Measurements from ENCODE around the gene CD74. TPM values are rescaled to one million over a fixed set of nuclear protein-coding genes. Genes with fewer than 3 reads are reported as not detected.

The CD74 gene
- total RNA-seq, 1 experiment from 2014 or later: 0.22 TPM

GRCh38 chr5:150448952-150449516 lies 36.3 kb upstream of the CD74 start:
- no peak for DNase-seq
- peak overlapping the region; percentile 90 for H2AFZ ChIP-seq (ENCODE audit: low read length)
- peak overlapping the region; percentile 96 for H3K4me2 ChIP-seq (ENCODE audit: low read length)
- peak; percentile 47 for ATAC-seq
- CTCF ChIA-PET: no interaction called here
- POLR2A ChIA-PET (ENCODE audit: unreplicated experiment): no interaction called here
- peaks cover 37% of the 10 kb centered on the region for H3K79me2 ChIP-seq (ENCODE audit: low read length)
- peak overlapping the region; percentile 100 for H3K9ac ChIP-seq (ENCODE audit: low read length)
- peak overlapping the region; percentile 95 for H3K4me3 ChIP-seq (ENCODE audit: low read length)
- no peaks in the 10 kb centered on the region for H3K9me3 ChIP-seq (ENCODE audit: low read length)
- TF ChIP-seq EZH2 (IDR thresholded peaks at IDR 0.05; ENCODE audit: low read length, unreplicated experiment): no peak
- TF ChIP-seq CTCF (conservative IDR thresholded peaks at IDR 0.05; ENCODE audit: low read depth, low read length): no peak
- TF ChIP-seq EZH2phosphoT487 (IDR thresholded peaks at IDR 0.05; ENCODE audit: borderline replicate concordance, low read length): no peak
- TSS peak; percentile 70 for BruUV-seq (replicated peaks)
- peak overlapping the region; percentile 88 for H3K27ac ChIP-seq (ENCODE audit: low read length)
- no peaks in the 10 kb centered on the region for H3K27me3 ChIP-seq (ENCODE audit: low read length)
- intact Hi-C loops (cut with micrococcal nuclease): no loop called here
- H3K36me3 ChIP-seq (ENCODE audit: low read depth, low read length): peaks cover 51% of the 10 kb centered on the region
- H3K4me1 ChIP-seq (ENCODE audit: insufficient read depth, low read length): peaks cover 11% of the 10 kb centered on the region
- H3K9me2 ChIP-seq (replicated peaks; ENCODE audit: low read length): no peaks in the 10 kb centered on the region
- peaks cover 11% of the 10 kb centered on the region for H3F3A ChIP-seq (ENCODE audit: low read length, unreplicated experiment)
- peaks cover 50% of the 10 kb centered on the region for H4K20me1 ChIP-seq (ENCODE audit: low read length)

GRCh38 chr5:150448334-150448733 lies 35.6 kb upstream of the CD74 start:
- DNase-seq: no peak
- no peaks in the 10 kb centered on the region for H3K9me3 ChIP-seq (ENCODE audit: low read length)
- no peak overlapping the region for H3K27ac ChIP-seq (ENCODE audit: low read length)
- no peaks in the 10 kb centered on the region for H3K27me3 ChIP-seq (ENCODE audit: low read length)
- ATAC-seq: no peak
- H3K36me3 ChIP-seq (ENCODE audit: low read depth, low read length): peaks cover 58% of the 10 kb centered on the region
- H3K9ac ChIP-seq (ENCODE audit: low read length): peak overlapping the region; percentile 100
- peaks cover 11% of the 10 kb centered on the region for H3F3A ChIP-seq (ENCODE audit: low read length, unreplicated experiment)
- H4K20me1 ChIP-seq (ENCODE audit: low read length): peaks cover 57% of the 10 kb centered on the region
- ChIA-PET CTCF (no interaction called here), POLR2A (ENCODE audit: unreplicated experiment) (no interaction called here)
- BruUV-seq (replicated peaks): no TSS peak
- TF ChIP-seq EZH2phosphoT487 (IDR thresholded peaks at IDR 0.05; ENCODE audit: borderline replicate concordance, low read length) (no peak), EZH2 (IDR thresholded peaks at IDR 0.05; ENCODE audit: low read length, unreplicated experiment) (no peak), CTCF (conservative IDR thresholded peaks at IDR 0.05; ENCODE audit: low read depth, low read length) (no peak)
- H3K4me2 ChIP-seq (ENCODE audit: low read length): peak overlapping the region; percentile 96
- H2AFZ ChIP-seq (ENCODE audit: low read length): no peak overlapping the region
- no peaks in the 10 kb centered on the region for H3K9me2 ChIP-seq (replicated peaks; ENCODE audit: low read length)
- H3K4me3 ChIP-seq (ENCODE audit: low read length): peak overlapping the region; percentile 95
- peaks cover 11% of the 10 kb centered on the region for H3K4me1 ChIP-seq (ENCODE audit: insufficient read depth, low read length)
- peaks cover 37% of the 10 kb centered on the region for H3K79me2 ChIP-seq (ENCODE audit: low read length)
- intact Hi-C loops (cut with micrococcal nuclease): no loop called here

GRCh38 chr5:150447188-150447587 lies 34.5 kb upstream of the CD74 start:
- ATAC-seq: no peak

More at GRCh38 chr5:150447188-150447587, 34.5 kb upstream of the CD74 start:
- CTCF ChIA-PET: no interaction called here
- POLR2A ChIA-PET (ENCODE audit: unreplicated experiment): no interaction called here
- H3K36me3 ChIP-seq (ENCODE audit: low read depth, low read length): peaks cover 59% of the 10 kb centered on the region
- peak overlapping the region; percentile 96 for H3K4me2 ChIP-seq (ENCODE audit: low read length)
- no peaks in the 10 kb centered on the region for H3K9me3 ChIP-seq (ENCODE audit: low read length)
- no peaks in the 10 kb centered on the region for H3K9me2 ChIP-seq (replicated peaks; ENCODE audit: low read length)
- H3K4me1 ChIP-seq (ENCODE audit: insufficient read depth, low read length): peaks cover 11% of the 10 kb centered on the region
- H3K27me3 ChIP-seq (ENCODE audit: low read length): no peaks in the 10 kb centered on the region
- peak overlapping the region; percentile 95 for H3K4me3 ChIP-seq (ENCODE audit: low read length)
- no peak overlapping the region for H3K27ac ChIP-seq (ENCODE audit: low read length)
- H3K9ac ChIP-seq (ENCODE audit: low read length): no peak overlapping the region
- H3K79me2 ChIP-seq (ENCODE audit: low read length): peaks cover 37% of the 10 kb centered on the region
- TF ChIP-seq EZH2 (IDR thresholded peaks at IDR 0.05; ENCODE audit: low read length, unreplicated experiment) (no peak), CTCF (conservative IDR thresholded peaks at IDR 0.05; ENCODE audit: low read depth, low read length) (no peak), EZH2phosphoT487 (IDR thresholded peaks at IDR 0.05; ENCODE audit: borderline replicate concordance, low read length) (no peak)
- peaks cover 16% of the 10 kb centered on the region for H3F3A ChIP-seq (ENCODE audit: low read length, unreplicated experiment)
- no peak overlapping the region for H2AFZ ChIP-seq (ENCODE audit: low read length)
- no TSS peak for BruUV-seq (replicated peaks)
- no peak for DNase-seq
- intact Hi-C loops (cut with micrococcal nuclease): no loop called here
- peaks cover 60% of the 10 kb centered on the region for H4K20me1 ChIP-seq (ENCODE audit: low read length)

Data from PC-3 (cell line).